Trophoblast cell (in vitro differentiated cells and primary cell): Measurements from ENCODE around the gene NPIPA8. TPM values are rescaled to one million over a fixed set of nuclear protein-coding genes. Genes with fewer than 3 reads are reported as not detected.
"Not testable (repeated sequence)": the region's sequence is repeated elsewhere in the genome, so short reads cannot be mapped to it uniquely, and the experiment has no call there.

Experiments used
- DNase-seq, 2 donors: peaks; one replicate each; pipeline ENCODE4 v3.0.0-alpha.2; 2016
- H2AFZ ChIP-seq: 2 replicates; pipeline ENCODE4 v1.6.1; 2013; ENCODE audit warnings: low read length, moderate library complexity, mild to moderate bottlenecking; ENCODE audit not compliant: insufficient read depth, poor library complexity
- H2AK5ac ChIP-seq: 2 replicates; pipeline ENCODE4 v1.6.1; 2013; ENCODE audit warnings: mild to moderate bottlenecking, low read length
- H2BK120ac ChIP-seq: 2 replicates; pipeline ENCODE4 v1.6.1; 2013; ENCODE audit warnings: low read length, mild to moderate bottlenecking, moderate library complexity; ENCODE audit not compliant: insufficient read depth, poor library complexity
- H2BK12ac ChIP-seq: 2 replicates; pipeline ENCODE4 v1.6.1; 2013; ENCODE audit warnings: mild to moderate bottlenecking, low read length, moderate library complexity
- H2BK5ac ChIP-seq: 2 replicates; pipeline ENCODE4 v1.6.1; 2013; ENCODE audit warnings: low read length, low read depth, moderate library complexity, mild to moderate bottlenecking; ENCODE audit not compliant: poor library complexity
- H3K14ac ChIP-seq: 2 replicates; pipeline ENCODE4 v1.6.1; 2013; ENCODE audit warnings: mild to moderate bottlenecking, low read length
- H3K18ac ChIP-seq: 2 replicates; pipeline ENCODE4 v1.6.1; 2013; ENCODE audit warnings: mild to moderate bottlenecking, low read length
- H3K23ac ChIP-seq: 2 replicates; pipeline ENCODE4 v1.6.1; 2013; ENCODE audit warnings: low read length
- H3K27ac ChIP-seq: 2 replicates; pipeline ENCODE4 v1.5.1; 2013; ENCODE audit warnings: low read depth, mild to moderate bottlenecking, inconsistent platforms, low read length, moderate library complexity
- H3K27me3 ChIP-seq: 2 replicates; pipeline ENCODE4 v1.6.1; 2013; ENCODE audit warnings: inconsistent platforms, mild to moderate bottlenecking, low read length, moderate library complexity; ENCODE audit not compliant: insufficient read depth
- H3K36me3 ChIP-seq, 2 experiments: 1 replicate in 1 of 2; 2 replicates in 1 of 2; pipeline ENCODE4 v1.6.1; 2013; ENCODE audit warnings: low read length in 2 of 2, mild to moderate bottlenecking in 2 of 2, moderate library complexity in 1 of 2; ENCODE audit not compliant: insufficient read depth in 2 of 2, control insufficient read depth in 1 of 2
- H3K4ac ChIP-seq: 2 replicates; pipeline ENCODE4 v1.6.1; 2013; ENCODE audit warnings: low read depth, mild to moderate bottlenecking, low read length, moderate library complexity
- H3K4me1 ChIP-seq, 2 experiments: 1 replicate in 1 of 2; 2 replicates in 1 of 2; pipeline ENCODE4 v1.6.1; 2013; ENCODE audit warnings: low read length in 2 of 2, mild to moderate bottlenecking in 2 of 2, moderate library complexity in 1 of 2; ENCODE audit not compliant: insufficient read depth in 2 of 2, control insufficient read depth in 1 of 2
- H3K4me2 ChIP-seq: 2 replicates; pipeline ENCODE4 v1.6.1; 2013; ENCODE audit warnings: inconsistent platforms, mild to moderate bottlenecking, low read length, moderate library complexity
- H3K4me3 ChIP-seq: 2 replicates; pipeline ENCODE4 v1.5.1; 2013; ENCODE audit warnings: mild to moderate bottlenecking, low read depth, low read length, inconsistent platforms
- H3K79me1 ChIP-seq: one replicate; pipeline ENCODE4 v1.6.1; 2013; ENCODE audit warnings: low read length
- H3K79me2 ChIP-seq: 2 replicates; pipeline ENCODE4 v1.6.1; 2013; ENCODE audit warnings: low read length, mild to moderate bottlenecking; ENCODE audit not compliant: control insufficient read depth, insufficient read depth, poor library complexity
- H3K9ac ChIP-seq: 2 replicates; pipeline ENCODE4 v1.6.1; 2013; ENCODE audit warnings: mild to moderate bottlenecking, low read length
- H3K9me3 ChIP-seq: 2 replicates; pipeline ENCODE4 v1.6.1; 2013; ENCODE audit warnings: low read depth, mild to moderate bottlenecking, control low read depth, inconsistent platforms, low read length; ENCODE audit not compliant: insufficient read depth
- H4K12ac ChIP-seq: 2 replicates; pipeline ENCODE4 v1.6.1; 2013; ENCODE audit warnings: low read depth, mild to moderate bottlenecking, low read length, moderate library complexity
- H4K8ac ChIP-seq: 2 replicates; pipeline ENCODE4 v1.6.1; 2013; ENCODE audit warnings: low read depth, mild to moderate bottlenecking, low read length, moderate library complexity
- H4K91ac ChIP-seq: one replicate; pipeline ENCODE4 v1.6.1; 2013; ENCODE audit warnings: low read depth, mild to moderate bottlenecking, low read length, moderate library complexity
- WGBS: extraction: QIAGEN DNeasy Blood & Tissue Kit; methylation state at CpG from one replicate; pipeline ENCODE4 v1.1.7; 2013; ENCODE audit warnings: missing lambda C conversion rate; ENCODE audit not compliant: insufficient read length, insufficient coverage; ENCODE audit errors: extremely low coverage; 5-methylcytosine and 5-hydroxymethylcytosine counted together
- polyA plus RNA-seq: library from polyadenylated mRNA; stranded (reverse); fragments of 200-250 nt; gene quantifications from 2 replicates; pipeline ENCODE4 v1.2.3, GENCODE V29; 2013

NPIPA8 gene
- polyA plus RNA-seq = 1.8 and 3.1 TPM in 2 replicates

GRCh38 chr16:18336636-18337035 is at the start of gene NPIPA8:
Gene NPIPA8, minus strand, starts transcription at chr16:18336736. Its CDS starts 4,074 bp downstream, at chr16:18332662.
- not testable (repeated sequence) for H3K27me3 ChIP-seq, H3K79me1 ChIP-seq, H3K18ac ChIP-seq, H4K91ac ChIP-seq, H3K23ac ChIP-seq, H2AFZ ChIP-seq, H3K36me3 ChIP-seq, H3K14ac ChIP-seq, H2AK5ac ChIP-seq, H3K4me3 ChIP-seq, H2BK5ac ChIP-seq, H3K4me2 ChIP-seq, H3K4me1 ChIP-seq, DNase-seq, H2BK120ac ChIP-seq, H3K9ac ChIP-seq, H3K27ac ChIP-seq, H3K4ac ChIP-seq, H2BK12ac ChIP-seq, H4K12ac ChIP-seq, H3K9me3 ChIP-seq, H3K79me2 ChIP-seq, H4K8ac ChIP-seq
- WGBS = no CpG with 5 or more reads among the region's 21 CpGs

- not testable (repeated sequence) for H4K8ac ChIP-seq, H2AK5ac ChIP-seq, H2BK120ac ChIP-seq, H3K4me3 ChIP-seq, H3K14ac ChIP-seq, H3K79me1 ChIP-seq, H3K23ac ChIP-seq, H2BK12ac ChIP-seq, H3K4ac ChIP-seq, H4K91ac ChIP-seq, H3K4me1 ChIP-seq, H3K27ac ChIP-seq, H3K27me3 ChIP-seq, H2BK5ac ChIP-seq, H3K4me2 ChIP-seq, H3K9ac ChIP-seq, H3K36me3 ChIP-seq, H3K9me3 ChIP-seq, DNase-seq, H3K79me2 ChIP-seq, H2AFZ ChIP-seq, H4K12ac ChIP-seq, H3K18ac ChIP-seq
- no CpG with 5 or more reads among the region's 33 CpGs for WGBS
Measured at GRCh38 chr16:18385285-18385684, 48.7 kb upstream of the NPIPA8 start.

GRCh38 chr16:18384869-18385268 is 48.3 kb upstream of the NPIPA8 start:
- not testable (repeated sequence) for H3K9me3 ChIP-seq, H3K36me3 ChIP-seq, H2BK120ac ChIP-seq, H3K4me1 ChIP-seq, DNase-seq, H3K23ac ChIP-seq, H4K91ac ChIP-seq, H3K14ac ChIP-seq, H2AK5ac ChIP-seq, H4K8ac ChIP-seq, H2AFZ ChIP-seq, H3K9ac ChIP-seq, H4K12ac ChIP-seq, H3K27me3 ChIP-seq, H3K4me2 ChIP-seq, H3K79me1 ChIP-seq, H3K18ac ChIP-seq, H3K79me2 ChIP-seq, H3K4ac ChIP-seq, H3K27ac ChIP-seq, H2BK12ac ChIP-seq, H2BK5ac ChIP-seq, H3K4me3 ChIP-seq
- WGBS = no CpG with 5 or more reads among the region's 31 CpGs

GRCh38 chr16:18384098-18384636 is 47.6 kb upstream of the NPIPA8 start:
- not testable (repeated sequence) for H3K79me2 ChIP-seq, H3K4me3 ChIP-seq, H4K8ac ChIP-seq, H4K91ac ChIP-seq, H3K4ac ChIP-seq, H2BK12ac ChIP-seq, H2AK5ac ChIP-seq, H3K36me3 ChIP-seq, H3K14ac ChIP-seq, H3K79me1 ChIP-seq, H2AFZ ChIP-seq, H3K9me3 ChIP-seq, H2BK120ac ChIP-seq, H3K9ac ChIP-seq, H3K4me2 ChIP-seq, H3K27ac ChIP-seq, H3K27me3 ChIP-seq, DNase-seq, H3K23ac ChIP-seq, H4K12ac ChIP-seq, H3K4me1 ChIP-seq, H2BK5ac ChIP-seq, H3K18ac ChIP-seq
- WGBS = no CpG with 5 or more reads among the region's 25 CpGs
